Activated gamma-delta T cell treated with Interleukin-2 at 50 U/mL for 16 hours (primary cell): ENCODE results near the gene PAEP.

ENCODE experiments used
- DNase-seq: peaks from one replicate; pipeline ENCODE4 v3.0.0-alpha.2; 2020

PAEP gene

DNA sequence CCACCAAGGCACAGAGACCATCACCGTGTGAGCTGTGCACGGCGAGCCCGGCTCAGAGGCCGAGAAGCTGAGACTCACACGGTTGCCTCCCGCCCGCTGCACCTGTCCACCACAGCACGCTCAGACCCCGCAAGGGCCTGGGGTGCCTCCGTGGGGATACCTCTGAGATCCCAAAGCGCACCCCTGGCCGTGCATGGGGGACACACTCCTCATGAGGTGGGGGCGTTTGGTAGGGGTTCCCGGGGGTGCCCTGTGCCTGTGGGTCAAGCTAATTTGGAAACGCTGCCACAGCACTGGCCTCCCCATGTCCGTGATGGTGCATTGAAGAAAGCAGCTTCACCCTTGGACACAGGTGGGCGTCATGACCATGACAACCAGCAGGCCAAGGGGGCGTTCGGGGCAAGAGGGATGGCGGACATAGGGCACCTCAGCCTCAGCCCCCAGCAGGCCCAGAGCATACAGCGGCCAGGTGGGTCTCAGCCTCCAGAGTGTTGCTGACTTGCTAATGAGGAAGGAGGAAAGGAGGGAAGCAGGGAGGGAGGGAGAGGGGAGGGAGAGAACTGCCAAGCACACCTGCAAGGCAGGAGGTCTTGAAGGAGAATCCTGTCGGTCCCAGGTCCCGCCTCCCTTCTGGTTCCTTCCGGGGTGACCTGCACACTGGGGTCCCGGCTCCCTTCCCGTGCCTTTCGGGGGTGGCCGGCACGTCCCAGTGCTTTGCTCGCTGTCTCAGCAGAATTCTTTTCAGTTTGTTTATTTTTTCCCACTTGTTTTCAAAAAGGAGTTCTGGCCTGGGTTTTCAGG lies 43.1 kb downstream of the PAEP start:
- DNase-seq, result no peak

DNA sequence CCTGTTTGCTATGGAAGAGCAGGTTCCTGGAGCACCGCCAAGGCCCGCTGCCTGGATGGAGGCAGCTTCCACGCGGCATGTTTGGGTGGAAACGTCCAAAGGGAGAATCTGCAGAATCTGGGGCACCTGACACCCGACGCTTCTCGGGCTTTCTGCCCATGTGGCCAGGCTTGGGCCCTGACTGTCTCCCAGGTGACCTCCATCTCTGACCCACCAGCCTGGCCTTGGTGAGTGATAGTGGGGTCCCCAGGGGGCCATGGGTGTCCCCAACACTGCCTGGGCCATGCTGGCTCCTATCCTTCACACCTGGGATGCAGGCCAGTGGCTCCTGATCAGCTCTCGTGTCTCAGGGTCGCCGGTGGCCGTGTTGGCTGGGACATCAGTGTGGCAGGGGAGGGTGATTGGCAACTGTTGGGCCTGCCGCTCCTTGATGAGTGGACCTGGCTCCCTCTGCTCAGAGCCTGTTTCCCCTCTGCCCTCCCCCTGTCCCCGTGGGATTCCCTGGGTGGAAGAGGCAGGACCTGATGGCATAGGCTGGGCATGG lies 43.8 kb downstream of the PAEP start:
- no peak for DNase-seq

DNA sequence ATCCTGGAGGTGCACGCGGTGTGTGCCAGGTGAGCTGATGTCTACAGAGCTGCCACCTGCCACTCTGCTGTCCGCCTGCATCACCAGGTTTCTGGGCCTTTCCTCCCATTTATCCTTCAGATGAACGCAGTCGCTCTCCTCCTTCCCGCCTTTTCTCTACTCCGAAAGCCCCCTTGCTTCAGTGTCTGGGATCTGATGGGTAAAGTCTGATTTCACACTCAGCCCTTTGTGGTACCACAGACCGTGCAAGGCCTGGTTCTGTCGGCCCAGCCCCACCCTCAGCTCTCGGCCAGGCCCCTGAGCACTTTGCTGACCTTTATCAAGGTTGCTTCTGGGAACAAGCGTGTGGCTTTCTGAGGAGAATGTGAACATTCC lies 45.3 kb downstream of the PAEP start:
- DNase-seq, result no peak

DNA sequence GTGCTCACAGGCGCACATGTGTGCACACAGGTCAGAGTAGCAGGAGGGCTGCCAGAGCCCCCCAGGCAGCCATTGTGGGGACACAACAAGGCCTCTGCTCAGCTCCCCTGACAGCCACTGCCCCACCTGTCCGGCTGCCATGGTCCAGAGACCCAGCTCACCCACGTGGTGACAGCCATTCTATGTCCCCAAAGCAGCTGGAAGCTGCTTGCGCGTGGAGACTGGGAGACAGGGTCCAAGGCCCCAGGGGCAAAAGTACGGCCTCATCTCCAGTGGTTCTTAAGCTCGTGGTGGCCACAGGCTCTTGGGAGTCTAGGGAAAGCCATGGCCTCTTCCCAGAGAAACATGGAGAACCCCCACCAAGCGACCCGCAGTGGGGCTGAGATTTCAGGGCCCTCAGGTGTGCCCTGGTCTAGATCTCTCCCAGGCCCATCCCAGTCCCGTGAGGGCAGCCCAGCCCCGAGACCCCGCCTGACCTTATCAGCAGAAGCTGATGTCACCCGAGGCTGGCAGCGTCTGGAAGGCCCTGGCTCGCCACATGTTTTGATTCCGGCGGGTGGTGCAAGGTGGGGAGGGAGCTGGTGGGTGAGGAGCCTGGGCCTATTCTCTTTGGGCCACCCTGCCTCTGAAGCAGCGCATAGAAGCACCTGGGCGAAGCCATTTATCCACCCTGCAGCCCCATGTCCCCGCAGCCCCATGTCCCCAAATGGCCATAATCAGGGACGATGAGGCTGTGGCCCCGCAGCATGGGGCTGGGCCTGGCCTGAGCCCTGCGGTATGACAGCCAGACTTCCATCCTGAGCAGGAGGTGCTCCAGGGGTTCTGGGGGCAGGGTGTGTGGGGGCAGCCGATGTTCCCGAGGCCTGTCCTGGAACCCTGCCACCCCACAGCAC lies 46.1 kb downstream of the PAEP start:
- DNase-seq, result no peak

DNA sequence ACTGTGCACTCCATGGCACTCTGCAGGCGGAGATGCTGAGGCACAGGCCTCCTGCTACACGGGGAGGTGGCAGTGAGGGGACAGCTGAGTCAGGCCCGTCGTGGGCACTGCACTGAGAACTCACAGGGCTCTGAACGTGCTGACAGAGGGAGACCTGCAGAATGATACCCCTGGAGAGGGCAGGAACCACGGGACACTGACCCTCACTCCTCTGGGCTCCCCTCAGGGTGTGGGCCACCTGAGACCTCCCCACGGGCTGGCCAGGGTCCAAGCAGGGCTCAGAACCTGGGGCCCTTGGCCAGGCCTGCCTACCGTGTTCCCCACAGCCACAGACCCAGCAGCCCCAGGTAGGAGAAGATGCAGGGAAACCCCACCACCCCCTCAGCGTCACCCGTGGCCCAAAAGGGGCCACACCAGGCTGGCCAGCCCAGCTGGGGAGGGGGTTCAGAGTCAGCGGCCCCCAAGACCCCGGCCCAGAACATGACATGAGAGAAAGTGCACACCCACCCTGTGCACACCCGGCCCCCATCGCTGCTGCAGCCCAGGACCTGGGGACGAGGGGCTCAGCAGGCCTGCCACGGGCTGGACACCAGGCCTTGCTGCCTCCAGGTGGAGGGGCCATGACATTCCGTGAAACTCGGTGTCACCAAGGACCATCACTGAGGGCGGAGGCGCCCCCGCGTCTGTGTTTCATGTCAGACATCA lies 46.9 kb downstream of the PAEP start:
- DNase-seq, result no peak

DNA sequence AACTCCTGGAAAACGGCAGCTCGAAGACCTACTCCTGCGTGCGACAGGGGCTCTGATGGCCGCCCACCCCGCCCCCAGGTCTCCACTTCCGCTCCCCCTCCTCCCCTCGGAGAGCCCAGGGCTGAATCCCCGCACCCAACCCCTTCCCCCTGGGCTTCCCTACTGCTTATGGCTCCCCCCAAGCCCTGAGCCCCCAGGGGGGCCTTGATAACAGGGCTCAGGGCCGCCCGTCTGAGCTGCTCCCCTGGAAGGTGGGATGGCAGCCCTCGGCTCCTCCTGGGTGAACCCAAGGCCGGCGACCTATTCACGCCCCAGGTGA lies 47.4 kb downstream of the PAEP start:
- no peak for DNase-seq

DNA sequence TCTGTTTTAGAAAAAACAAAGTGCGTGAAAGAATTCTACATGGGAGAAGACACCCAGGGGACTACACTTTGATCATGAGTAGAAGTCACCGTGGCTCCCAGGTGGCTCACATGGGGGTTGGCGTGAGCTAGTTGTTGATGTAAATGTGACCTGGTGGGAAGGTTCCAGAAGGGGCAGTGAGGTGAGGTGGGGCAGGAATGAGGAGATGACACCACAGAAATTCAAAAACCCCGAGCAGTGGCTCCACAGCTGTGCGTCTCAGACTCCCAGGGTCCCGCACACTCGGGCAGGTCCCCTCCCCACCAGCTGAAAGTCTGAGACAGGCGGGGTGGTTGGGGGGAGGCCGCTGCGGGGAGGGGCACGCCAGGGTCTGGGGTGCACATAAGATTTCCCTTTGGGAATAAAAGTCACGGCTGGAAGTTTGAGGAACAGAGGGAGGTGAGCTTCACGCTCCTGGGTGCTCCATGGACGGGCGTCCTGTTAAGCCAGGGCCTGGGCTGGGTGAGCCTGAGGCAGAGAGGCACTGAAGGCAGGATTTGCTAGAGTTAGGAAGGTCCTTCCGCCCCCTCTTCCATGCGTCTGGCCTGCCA lies 47.9 kb downstream of the PAEP start:
- DNase-seq, result no peak

DNA sequence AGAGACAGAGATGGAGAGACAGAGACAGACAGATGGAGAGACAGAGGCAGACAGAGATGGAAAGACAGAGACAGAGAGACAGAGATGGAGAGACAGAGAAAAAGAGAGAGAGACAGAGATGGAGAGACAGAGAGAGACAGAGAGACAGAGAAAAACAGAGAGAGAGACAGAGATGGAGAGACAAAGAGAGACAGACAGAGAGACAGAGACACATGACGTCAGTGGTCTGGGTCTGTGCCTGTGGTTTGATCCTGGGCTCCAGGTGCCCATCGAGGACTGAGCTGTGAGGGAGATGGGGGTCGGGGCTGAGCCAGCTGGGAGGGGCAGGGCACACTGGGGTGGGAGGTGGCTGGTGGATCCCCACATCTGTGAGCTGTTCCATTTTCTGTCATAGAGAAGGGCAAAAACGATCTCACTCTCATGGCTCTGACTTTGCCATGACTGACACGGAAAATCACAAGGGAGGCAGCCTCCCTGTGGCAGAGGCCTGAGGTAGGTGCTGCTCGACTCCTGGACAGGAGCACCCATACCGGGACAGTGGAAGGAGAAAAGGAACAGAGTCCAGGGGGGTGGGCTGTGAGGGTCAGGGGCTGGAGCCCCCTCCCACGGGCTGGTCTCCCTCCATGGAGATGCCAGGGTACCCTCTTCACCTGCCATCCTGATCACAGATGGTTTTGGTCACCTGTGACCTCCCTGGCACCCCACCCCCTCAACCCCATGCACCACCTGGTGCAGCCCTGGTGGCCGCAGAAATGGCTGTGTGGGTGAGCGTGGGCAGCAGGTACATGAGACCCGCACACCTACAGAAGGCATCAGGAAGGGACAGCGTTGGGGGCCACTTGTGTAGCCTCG lies 49.0 kb downstream of the PAEP start:
- no peak for DNase-seq

DNA sequence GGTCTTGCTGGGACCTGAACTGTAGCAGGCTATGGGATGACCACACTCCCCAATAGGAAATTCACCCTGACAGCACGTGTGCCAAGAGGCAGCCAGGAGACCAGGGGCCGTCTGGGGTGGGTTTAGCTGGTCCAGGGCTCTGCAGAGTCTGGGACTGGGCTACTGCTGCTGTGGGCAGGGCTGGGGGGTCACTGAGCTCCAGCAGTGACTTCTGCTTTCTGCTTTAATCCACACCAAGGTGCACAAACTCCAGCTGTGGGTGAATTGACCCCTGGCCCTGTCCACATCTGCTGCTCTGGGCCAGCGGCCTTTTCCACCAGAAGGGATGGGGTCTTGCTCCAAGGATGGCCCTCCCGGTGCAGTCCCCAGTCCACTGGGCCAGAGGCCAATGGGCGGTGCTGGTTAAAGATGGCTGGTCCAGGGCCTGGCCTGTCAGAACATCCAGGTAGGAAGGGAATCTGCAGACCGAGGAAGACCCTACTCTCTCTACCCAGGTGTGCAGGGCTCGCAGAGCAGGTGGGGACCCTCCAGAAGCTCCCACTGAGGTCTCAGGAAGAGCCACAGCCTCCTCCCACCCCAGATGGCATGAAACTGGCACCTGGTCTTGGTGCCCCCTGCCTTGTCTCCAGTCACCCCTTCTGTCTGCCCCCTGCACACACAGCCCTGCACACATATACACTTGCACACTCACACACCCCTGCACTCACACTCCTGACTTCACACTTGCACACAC lies 49.8 kb downstream of the PAEP start:
- DNase-seq, result no peak

DNA sequence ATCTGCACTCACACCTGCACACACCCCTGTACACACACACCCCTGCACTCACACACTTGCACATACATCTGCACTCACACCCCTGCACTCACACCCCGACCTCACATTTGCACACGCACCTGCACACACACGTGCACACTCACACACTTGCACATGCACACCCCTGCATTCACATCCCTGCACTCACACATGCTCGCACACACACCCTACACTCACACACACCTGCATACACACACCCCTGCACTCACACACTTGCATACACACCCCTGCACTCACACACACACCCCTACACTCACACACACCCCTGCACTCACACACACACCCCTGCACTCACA lies 50.3 kb downstream of the PAEP start:
- DNase-seq, result no peak

DNA sequence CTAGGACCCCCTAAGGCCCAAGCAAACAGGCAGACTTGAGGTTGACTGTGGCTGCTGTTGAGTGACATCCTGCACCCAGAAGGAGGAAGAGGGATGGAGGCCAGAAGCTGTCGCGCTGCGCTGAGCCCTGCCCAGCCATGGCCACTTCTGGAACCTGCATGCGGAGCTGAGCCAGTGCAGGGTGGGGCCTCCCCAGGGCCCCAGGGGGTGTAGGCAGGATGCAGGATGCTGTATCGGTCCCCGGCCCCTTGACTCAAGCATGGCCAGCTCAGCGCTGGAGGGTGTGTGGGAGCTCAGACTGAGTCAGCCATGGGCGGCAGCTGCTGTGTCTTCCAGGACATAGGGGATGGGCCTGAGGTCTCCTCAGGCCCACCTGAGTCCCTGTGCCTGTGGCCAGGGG lies 50.9 kb downstream of the PAEP start:
- no peak for DNase-seq

DNA sequence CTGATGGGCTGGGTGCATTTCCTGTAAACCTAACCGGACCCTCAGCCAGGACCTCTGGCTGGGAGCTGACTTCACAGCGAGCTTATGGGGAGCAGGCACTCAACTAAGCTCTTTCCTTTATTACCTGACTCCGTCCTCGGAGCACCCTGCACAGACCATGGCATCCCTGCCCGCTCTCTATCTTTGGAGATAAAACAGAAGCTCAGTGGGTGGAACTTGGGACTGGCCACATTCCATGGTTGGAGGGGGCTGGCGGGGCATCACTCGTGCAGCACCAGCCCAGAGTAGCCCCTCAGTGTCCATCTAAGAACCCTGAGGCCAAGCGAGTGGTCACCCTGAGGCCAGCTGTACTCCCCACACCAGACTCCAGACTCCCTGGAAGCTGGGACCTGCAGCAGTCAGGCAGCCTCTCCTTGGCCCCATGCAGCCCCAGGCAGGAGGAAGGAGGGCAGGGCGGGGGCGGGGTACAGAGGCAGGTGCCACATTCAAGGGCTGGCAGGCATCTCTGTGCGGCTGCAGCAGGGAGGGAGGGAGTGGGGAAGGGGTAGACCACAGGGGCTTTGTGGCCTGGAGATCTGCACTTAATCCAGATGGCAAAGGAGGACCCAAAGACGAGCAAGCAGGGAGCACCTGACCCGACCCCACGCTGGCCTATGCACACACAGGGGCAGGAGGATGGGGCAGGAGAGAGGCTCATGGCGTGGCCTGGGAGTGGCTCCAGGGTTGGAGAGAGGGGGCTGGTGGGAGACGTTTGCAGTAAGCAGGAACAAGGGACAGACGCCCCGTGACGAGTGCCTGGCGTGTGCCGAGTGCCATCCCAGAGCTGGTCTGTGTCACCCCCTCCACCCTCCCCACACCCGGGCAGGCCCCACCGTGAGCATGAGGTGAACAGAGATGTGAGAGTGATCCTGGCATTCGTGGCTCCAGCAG lies 51.7 kb downstream of the PAEP start:
- DNase-seq, result no peak

DNA sequence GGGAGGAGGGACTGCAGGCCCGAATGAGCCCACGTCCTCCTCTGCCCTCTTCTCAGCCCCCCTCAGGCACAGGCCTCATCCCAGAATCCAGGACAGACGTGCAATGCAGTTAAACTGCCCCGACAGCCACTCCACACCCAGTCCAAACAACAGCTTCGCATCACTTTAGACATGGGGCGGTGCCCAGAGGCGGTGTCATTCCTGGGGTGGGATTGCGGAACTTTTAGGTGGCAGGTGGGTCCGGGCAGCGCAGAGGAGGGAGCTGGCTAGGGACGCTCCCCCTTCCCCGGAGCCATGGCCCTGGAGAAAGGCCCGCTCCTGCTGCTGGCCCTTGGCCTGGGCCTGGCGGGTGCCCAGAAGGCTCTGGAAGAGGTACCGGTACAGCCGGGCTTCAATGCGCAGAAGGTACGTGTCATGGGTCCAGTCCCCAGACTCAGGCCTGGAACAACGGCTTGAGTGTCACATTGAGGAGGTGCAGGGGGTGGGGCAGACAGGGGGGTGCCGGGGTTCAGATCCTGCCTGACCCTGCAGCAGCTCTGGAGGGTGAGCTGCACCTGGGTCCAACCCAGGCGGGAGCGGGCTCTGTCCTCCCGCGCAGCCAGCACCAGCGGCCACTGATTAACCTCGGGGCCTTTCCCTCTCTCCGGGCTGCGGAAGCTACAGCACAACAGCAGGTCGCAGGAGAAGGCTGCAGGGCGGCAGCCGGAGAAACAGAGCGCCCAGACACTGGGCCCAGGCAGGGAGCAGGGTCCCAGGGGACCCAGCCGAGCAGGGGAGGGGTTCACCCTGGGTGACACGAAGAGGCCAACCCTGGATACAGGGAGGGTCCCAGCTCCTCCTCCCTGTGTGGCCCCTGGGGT lies 52.6 kb downstream of the PAEP start:
- DNase-seq, result no peak

DNA sequence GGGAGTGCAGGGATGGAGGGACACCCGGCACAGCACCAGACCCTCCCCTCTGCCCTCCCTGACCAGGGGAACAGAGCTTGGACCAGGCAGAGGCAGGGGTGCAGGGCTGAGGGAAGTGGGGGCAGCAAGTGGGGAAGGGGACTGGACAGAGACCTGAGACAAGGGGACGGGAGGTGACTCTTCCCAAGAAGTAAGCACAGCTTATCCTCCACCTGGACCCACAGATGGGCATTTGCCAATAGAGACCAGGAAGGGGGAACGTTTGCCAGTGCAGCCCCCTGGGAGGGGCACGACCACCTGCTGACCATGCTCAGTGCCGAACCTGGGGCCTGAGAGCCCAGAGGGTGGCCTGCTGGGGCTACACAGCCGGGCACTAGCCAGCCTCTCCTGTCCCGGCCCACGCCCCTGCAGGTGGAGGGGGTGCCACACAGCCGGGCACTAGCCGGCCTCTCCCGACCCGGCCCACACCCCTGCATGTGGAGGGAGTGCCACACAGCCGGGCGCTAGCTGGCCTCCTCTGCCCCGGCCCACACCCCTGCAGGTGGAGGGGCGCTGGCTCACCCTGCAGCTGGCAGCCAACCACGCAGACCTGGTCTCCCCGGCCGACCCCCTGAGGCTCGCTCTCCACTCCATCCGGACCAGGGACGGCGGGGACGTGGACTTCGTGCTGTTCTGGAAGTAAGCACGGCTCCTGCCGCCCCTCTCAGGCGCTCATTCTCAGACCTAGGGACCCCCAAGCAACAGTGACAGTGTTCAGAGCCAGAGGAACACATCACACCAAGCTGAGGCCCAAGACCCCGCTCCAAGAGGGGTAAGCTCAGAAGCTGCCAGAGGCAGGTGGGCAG lies 53.5 kb downstream of the PAEP start:
- no peak for DNase-seq

DNA sequence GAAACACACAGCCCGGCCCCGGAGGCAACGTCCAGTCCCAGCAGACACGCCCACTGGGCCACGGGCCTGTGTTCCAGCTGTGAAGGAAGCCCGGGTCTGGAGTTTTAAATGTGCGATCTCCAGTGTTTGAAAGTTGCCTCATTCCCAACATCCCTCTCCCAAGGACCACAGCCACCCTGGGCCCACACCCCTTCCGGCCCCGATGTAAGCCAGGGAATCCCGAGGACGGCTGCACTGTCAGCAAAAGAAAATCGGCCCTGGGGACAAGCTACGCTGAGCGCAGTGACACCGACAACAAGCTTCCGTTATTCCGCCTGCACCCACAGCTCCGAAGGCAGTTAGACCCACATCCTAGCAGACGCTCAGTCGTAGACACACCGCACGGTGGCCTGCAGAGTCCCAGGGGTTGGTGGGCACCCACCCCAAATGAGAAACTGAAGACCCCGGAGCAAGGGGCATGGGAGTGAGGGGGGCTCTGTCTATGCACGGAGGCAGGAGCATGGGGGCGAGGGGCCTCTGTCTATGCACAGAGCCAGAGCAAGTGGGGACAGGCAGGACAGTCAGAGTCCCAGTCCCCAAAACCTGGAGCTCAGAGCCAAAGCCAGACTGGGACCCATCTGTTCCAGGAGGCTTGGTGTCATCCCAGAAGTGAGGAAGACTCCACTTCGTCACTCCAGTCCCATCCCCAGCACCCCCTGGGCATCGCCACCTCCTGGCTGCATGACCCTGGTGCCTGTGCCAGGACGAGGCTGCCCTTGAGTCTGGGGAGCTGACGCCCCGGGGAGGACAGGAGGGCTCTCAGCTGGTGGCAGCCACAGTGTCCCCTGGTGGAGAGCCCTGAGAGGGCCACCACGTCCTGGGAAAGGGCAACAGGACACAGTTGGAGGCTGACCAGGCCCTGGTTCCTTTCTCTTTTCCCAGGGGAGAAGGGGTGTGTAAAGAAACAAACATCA lies 54.4 kb downstream of the PAEP start:
- DNase-seq, result no peak
